GM18499 (cell line): ENCODE measurements around the gene MAP2.
"Not testable (repeated sequence)": the region's sequence is repeated elsewhere in the genome, so short reads cannot be mapped to it uniquely, and the experiment has no call there.

ENCODE experiments used
- ATAC-seq: cut with Tn5 transposase; IDR thresholded peaks from one replicate; pipeline ENCODE4 v1.9.1; 2021; ENCODE audit warnings: moderate number of reproducible peaks; ENCODE audit not compliant: insufficient read depth, unreplicated experiment

The MAP2 gene

DNA sequence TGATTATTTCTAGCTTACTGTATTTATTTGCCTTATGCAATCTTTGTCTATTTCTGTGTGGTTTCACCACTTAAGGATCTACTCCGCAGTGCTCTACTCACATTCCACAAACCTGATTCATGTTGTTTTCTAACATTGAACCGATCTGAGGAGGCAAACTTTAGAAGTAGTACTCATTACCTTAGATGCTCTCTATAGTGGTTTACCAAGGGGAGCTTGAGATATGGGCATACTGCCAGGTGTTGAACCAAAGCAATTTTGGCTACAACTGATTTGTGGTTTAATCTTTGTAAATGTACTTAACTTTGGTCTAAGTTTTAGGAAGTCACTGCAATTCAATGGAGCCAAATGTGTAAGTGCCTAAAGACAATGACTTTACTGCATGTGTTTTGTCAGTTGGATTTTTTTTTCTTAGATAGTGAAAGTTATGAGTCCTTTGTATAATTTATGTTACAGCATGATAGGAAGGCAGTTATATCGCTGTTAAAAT lies 50.1 kb downstream of the MAP2 start:
- no peak for ATAC-seq

DNA sequence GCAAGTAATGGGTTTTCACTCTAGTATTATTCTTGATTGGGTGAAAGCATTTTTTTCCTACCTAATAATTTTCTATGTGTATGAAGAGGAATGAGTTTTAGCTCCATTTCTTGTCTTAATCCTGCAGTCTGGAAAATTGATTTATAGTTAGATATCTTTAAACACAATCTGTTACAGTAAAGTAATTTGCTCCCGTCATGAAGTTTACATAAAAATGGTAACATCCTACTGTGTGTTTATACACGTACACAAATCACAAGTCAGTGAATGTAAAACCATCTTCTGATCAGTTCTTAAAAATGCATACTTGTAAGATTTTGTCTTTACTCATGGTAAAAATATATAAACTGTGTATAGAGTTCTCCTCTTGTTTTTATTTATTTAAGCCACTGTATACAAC lies 51.1 kb downstream of the MAP2 start:
- ATAC-seq, result no peak

DNA sequence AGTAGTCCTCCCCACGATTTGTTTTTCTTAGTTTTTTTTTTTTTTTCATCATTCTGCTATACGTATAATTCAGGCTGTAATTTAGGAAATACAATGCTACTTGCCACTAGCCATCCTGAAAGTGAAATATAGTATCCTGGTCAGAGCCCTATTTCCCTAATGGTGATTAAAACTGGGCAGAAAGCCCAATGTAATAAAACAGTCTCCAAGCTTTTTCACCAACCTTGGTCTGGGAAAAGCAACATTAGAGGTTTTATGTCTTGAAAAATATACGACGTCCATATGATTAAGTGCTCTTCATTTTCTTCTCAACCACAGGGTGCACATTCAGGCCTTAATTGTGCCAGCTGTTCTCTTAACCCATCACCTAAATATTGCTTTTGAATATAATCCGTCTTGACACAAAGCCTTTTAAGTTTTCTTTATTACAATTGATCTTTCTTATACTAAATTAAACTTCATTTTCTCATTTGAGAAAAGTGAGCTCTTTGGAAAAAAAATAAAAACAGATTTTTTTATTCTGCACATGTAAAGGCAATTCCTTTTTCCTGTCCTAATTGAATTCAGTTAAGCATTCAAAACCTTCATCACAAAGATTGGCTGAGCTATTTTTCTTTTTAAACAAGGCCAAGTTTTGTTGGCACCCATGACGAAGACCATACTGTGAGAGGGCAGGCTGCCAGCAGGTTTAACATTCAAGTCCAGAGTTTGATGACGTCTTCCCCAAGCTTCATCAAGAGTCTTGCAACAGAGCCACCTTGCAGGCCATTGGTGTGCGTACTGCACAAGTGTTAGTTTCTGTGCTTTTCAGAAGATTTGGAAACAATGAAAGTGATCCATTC lies 52.7 kb downstream of the MAP2 start:
- ATAC-seq, result no peak

DNA sequence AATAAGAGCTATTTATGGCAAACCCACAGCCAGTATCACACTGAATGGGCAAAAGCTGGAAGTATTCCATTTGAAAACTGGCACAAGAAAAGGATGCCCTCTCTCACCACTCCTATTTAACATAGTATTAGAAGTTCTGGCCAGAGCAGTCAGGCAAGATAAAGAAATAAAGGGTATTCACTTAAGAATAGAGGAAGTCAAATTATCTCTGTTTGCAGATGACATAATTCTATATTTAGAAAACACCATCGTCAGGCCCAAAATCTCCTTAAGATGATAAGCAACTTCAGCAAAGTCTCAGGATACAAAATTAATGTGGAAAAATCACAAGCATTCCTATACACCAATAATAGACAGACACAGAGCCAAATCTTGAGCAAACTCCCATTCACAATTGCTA lies 68.4 kb downstream of the MAP2 start:
- not testable (repeated sequence) for ATAC-seq

DNA sequence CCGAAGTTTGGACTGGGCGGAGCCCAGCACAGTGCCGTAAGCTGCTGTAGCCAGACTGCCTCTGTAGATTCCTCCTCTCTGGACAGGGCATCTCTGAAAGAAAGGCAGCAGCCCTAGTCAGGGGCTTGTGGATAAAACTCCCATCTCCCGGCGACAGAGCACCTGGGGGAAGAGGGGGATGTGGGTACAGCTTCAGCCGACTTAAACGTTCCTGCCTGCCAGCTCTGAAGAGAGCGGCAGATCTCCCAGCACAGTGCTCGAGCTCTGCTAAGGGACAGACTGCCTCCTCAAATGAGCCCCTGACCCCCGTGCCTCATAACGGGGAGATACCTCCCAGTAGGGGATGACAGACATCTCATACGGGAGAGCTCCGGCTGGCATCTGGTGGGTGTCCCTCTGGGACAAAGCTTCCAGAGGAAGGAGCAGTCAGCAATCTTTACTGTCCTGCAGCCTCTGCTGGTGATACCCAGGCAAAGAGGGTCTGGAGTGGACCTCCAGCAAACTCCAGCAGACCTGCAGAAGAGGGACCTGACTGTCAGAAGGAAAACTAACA lies 71.3 kb downstream of the MAP2 start:
- ATAC-seq, result not testable (repeated sequence)

DNA sequence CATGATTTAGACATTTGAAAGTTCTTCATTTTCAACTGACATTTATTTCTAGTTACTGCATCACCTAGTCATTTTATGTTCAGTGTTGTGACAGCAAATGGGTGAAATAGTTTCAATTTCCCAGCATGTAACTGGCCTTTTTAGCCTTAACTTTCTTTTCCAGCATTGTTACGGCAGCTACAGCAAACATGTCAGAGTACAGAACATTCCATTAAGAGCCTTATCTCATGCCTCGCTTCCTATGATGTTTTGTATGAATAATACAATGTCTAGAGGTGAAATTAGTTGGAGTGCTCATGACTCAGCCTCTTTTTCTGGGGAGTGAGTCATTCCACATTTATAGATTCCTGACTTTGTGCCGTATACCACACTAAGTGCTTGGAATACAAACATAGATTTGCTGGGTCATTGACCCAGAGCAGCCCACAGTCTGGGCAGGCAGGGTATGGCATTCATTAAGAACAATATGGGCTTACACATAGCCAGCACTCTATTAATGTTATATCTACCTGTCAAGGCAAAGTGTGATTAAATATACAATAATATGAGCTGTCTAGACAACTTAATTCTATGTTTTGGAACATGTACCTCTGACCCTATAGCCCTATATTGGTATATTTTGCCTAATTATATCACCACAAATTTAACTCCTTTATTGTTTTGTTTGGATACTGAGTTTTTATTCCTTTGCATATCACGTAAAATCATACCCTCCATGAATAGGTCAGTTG lies 72.2 kb downstream of the MAP2 start:
- no peak for ATAC-seq

DNA sequence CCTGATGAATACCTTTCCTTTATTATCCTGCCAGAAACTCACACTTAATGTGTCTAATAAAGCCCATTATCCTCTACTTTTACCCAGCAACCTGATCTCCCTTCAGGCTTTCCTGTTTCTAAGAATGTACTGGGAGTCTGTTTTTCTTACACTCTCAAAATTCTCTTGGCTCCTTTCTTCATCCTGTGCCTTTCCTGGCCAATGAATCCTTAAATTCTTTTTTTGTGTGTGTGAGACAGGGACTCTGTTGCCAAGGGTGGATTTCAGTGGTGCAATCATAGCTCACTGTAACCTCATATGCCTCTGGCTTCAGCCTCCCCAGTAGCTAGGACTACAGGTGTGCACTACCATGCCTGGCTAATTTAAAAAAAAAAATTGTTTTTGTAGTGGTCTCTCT lies 72.7 kb downstream of the MAP2 start:
- no peak for ATAC-seq

DNA sequence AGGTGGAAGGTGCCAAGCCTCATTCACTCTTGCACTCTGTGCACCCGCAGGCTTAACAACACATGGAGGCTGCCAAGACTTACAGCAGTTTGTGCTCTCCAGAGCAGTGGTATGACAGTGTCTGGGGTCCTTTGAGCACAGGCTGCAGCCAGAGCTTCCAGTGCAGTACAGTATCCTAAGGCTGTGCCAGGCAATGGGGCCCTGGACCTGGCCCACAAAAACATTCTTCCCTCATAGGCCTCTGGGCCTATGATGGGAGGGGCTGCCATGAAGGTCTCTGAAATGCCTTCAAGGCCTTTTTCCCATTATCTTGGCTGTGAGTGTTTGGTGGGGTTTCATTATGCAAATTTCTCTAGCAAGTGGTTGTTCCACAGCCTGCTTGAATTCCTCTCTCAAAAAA lies 74.8 kb downstream of the MAP2 start:
- no peak for ATAC-seq

DNA sequence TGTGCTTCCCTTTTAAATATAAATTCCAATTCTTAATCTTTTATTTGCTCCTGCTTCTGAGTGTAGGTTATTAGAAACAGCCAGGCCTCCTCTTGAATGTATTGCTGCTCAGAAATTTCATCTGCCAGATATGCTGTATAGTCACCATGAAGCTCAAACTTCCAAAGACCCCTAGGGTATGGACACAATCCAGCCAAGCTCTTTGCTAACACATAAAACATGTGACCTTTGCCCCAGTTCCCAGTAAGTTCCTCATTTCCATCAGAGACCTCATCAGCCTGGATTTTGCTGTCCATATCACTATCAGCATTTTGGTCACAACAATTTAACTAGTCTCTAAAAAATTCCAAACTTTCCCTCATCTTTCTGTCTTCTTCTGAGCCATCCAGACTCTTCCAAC lies 75.2 kb downstream of the MAP2 start:
- no peak for ATAC-seq

DNA sequence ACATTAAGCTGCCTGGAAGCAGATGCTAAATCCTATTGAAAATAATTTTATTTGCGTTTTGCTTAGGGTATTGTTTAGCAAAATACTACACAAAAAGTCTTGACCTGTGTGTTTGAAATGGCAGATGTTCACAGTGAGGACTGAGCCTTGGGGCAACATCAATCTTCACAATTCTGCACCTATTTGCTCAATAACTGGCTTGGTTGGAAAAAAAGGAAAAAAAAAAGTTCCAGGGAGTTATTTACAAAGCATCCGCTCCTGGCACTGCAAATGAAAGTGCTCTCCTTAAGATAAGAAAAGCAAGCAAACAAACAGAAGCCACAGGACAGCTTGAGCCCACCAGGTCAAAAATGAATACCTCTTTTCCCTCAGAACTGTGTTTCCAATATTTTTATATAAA lies 77.7 kb downstream of the MAP2 start:
- no peak for ATAC-seq

DNA sequence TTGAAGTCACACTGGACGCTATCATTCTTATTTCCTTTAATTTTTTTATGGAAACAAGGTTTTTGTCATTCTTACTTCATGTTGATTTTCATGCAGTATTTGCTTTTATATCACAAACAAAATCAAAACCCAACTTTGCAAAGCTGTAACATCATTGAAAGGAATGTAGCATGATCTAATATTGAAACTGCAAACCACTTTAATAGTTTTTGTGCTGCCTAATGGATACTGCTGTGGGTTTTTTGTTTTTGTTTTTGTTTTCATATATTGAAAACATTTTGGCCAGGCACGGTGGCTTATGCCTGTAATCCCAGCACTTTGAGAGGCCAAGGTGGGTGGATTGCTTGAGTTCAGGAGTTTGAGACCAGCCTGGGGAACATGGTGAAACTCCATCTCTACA lies 81.6 kb downstream of the MAP2 start:
- ATAC-seq, result peak; percentile 58

DNA sequence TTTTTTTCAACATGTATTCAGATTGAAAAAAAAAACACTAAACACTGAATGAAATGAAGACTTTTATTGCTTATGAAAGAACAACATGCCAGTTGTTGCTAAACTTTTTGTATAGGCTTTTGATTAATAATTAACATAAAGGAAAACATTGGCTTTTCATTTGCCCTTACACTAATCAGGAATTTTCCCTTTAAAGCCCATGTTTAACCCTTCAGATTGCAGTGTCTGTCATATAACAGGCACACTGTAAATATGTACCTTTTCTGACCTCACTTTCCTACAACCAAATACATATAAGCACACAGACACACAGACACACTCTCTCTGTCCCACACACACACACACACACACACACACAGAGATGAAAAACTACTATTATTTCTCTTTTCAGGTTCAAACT lies 84.4 kb downstream of the MAP2 start:
- no peak for ATAC-seq

DNA sequence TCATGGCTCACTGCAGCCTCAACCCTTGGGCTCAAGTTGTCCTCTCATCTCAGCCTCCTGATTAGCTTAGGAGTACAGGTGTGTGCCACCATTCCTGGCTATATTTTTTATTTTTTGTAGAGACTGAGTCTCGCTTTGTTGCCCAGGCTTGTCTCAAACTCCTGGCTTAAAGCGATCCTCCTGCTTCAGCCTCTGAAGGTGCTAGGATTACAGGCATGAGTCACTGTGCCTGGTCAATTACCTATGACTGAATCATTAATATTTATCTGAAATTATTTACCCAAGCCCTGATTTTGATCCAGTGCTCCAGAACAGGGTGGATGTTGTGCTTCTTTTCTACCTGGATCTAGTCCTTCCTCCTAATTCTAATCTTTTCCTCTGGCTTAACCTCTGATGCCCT lies 87.8 kb downstream of the MAP2 start:
- no peak for ATAC-seq

DNA sequence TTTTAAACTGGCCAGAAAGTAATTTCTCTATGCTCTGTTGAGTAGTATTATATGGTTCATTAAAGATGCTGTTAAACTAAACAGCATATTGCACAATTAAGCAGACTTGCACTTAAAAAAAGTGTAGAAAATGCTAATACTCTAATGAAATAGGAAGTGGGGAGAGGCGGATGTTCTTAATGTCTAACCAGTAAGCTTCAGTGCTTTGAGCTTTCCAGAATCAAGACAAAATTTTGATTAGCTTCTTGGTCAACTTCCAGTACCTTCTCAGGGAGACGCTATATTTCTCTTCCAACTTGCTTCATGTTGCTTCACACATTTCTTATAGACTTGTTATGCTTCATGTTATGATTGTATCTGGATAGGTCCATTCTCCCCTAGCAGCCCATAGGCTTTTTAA lies 89.1 kb downstream of the MAP2 start:
- no peak for ATAC-seq

DNA sequence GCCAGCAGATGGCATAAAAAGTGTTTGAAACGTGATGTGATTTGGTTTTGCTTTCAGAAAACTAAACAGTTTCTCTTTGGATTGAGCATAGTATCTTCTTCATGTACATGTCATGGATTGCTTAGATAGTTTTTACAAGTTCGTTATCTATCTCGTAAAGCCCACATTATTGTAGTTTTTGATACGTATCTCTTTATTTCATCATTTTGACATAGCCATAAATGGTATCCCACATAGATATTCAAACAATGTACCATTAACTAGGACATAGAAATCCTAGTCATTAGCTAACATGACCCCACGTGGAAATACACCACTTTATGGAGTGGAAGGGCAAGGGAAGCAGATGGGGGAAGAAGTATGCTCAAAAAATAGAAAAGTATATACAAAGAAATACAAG lies 93.6 kb downstream of the MAP2 start:
- no peak for ATAC-seq

DNA sequence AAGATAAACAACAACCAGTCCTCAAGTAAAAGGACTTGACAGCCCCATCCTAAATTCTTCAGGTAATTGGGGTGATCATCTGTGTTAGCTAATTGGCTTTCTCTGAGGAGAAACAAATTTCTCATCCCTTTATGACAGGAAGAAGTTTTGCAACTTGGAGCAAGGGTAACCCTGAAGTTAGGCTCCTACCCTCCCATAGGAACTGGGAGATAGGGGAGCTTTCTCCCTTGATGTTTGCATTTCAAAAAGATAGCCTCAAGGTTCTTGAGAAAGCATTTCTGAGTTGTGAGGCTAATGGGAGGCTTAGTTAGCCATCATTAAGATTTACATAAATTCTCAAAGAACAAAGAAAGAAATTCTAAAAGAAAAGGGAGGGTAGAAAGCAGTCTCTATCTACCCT lies 95.4 kb downstream of the MAP2 start:
- ATAC-seq, result no peak

DNA sequence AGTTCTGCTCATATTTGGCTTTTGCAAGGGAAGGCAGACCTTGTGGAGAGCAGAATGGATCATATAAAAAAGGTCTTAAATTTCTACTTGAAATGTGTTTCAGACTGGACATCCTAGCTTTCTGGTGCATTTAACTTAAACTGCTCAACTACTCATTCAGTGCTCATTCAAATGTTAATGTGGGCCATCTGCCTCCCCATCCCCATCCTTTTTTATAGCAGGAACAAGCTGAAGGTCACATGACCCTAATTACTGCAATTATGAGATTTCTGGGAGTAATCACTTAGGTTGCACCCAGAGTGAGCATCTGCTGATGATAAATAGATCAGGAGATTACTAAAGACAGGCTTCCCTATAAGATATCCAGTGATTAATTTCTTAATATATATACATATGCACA lies 96.1 kb downstream of the MAP2 start:
- ATAC-seq, result no peak

DNA sequence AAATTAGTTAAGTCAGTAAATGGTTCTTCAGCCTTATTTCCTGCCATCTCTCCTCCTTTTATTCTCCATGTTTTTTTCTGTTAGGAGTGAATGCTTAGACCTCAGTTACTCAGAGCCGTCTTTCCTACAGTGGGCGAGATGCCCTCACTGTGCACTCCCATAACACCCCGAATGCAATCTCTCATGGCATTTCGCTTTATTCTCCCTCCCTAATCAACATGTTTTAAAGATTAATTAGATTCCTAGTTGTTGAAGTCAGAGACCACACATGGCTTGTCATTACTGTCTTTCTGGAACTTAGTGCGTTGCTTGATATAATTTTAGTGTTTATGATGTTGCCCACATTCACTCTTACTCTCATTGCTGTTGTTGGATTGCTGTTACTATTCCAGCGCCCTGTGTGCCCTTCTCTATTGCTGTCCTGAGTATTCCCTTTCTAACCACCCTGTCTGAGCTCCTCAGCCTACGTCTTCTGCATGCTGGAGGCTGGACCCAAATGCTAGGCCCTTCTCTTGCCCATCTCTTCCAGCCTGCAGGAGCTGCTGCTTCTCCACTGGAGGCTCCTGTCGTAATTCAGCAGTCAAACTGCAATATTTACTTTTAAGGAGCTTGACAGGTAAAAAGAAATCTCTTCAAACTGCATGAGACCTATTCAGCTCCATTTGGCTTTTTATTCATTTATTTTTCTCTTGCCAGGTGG lies 99.3 kb downstream of the MAP2 start:
- ATAC-seq, result no peak

DNA sequence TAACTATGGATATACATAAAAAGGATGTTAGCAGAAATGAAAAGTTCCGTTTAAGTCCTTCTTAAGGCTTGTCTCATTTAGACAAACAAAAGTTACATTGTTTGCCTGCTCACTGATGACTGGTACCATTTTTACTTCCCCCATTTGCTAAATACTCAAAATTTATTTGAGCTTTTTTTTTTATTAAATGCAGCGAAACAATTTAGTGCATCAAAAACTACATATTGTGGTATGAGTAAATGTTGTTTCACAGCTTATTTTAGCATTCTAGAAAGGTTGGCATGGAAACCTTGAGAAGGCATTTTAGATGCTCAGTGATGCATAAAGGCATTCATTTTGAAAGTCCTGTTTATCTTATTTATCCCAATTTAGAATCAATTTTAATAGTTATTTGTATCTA lies 100.0 kb downstream of the MAP2 start:
- peak; percentile 56 for ATAC-seq

DNA sequence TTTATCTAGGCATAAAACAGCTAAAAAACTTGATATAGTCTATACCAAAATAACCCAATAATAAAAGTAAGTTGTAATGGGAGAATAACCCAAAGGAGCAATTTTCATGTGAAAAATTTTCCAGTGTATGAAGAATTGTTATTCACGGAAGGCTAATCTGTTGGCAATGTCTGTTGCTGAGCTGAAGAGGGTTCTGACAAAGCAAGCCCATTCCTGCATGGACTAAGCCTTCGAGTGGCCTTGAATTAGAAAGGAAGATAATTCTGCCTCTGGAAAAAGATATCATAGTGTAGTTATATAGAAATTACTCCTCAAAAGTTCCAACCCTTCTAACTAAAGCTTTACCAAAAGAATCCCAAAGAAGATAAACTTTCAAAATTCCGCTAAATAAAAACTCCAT lies 101.5 kb downstream of the MAP2 start:
- ATAC-seq, result no peak

DNA sequence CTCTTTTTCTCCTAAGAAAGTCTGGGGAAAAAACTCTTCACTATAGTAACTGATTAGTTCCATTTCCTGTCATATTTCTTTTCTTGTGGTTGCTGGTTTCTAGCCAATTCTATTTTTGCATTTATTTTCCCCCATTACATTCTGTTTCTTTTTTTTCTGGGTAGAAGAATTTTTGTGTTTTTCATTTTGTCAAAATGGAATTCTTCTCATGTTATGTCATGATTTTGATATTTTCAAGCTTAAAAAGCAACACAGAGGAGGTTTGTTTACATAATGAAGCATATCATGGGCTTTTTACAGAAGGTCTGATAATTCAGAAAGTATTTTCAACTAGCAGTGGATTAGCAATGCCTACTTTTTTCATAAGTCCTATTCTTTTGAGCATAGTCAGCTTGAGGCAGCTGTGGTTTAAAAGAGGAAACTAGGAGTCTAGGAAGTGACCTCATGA lies 102.0 kb downstream of the MAP2 start:
- no peak for ATAC-seq
